HepG2 (cell line): ENCODE measurements around the gene ARHGEF38. TPM values are rescaled to one million over a fixed set of nuclear protein-coding genes. Genes with fewer than 3 reads are reported as not detected.

Experiments
- ATAC-seq: fragments of 200-7000 bp; cut with Tn5 transposase; 3 replicates; pipeline ENCODE4 v1.9.1; 2020; ENCODE audit warnings: mild to moderate bottlenecking, moderate library complexity
- BruUV-seq: library from RNA; stranded (reverse); fragments of 400-500 nt; replicated peaks from 2 replicates; lab custom pipeline; 2021; lab: Mats Ljungman, UMichigan
- CTCF ChIA-PET: fragments of 300-600 bp; formaldehyde crosslinking; extraction: SDS; loops from one replicate; lab custom pipeline; 2021; ENCODE audit warnings: low total read pairs, inconsistent platforms, low intra/inter-chr PET ratio; lab: Yijun Ruan, JAX
- POLR2A ChIA-PET: fragments of 350-600 bp; sonication (Branson Sonifier 250); formaldehyde crosslinking; loops from one replicate; lab custom pipeline; 2020; ENCODE audit warnings: antibody characterized with exemption, inconsistent platforms; lab: Yijun Ruan, JAX
- DNase-seq: peaks from one replicate; pipeline ENCODE4 v3.0.0-alpha.2; 2015; ENCODE audit warnings: low spot score
- FAIRE-seq: peaks from 3 replicates; lab custom pipeline; 2011; peaks lifted over from hg19 to GRCh38; lab: Jason Lieb, UNC
- H2AFZ ChIP-seq: one replicate; pipeline ENCODE4 v1.6.1; 2011; ENCODE audit warnings: low read length, inconsistent platforms
- H3K27ac ChIP-seq: fragments of 300-600 bp; 3 replicates; pipeline ENCODE4 v1.8.0; 2011; ENCODE audit warnings: mixed run types, mild to moderate bottlenecking, mixed read lengths, low read length, inconsistent platforms; ENCODE audit not compliant: insufficient read depth; ENCODE audit errors: extremely low read length
- H3K27me3 ChIP-seq, 2 experiments: fragments of 200-600 bp in 1 of 2; 2 replicates in 1 of 2; 3 replicates in 1 of 2; pipeline versions ENCODE4 v1.6.0 to v1.8.0; 2011; ENCODE audit warnings: low read length in 2 of 2, mild to moderate bottlenecking in 2 of 2, moderate library complexity in 2 of 2, inconsistent platforms in 1 of 2; ENCODE audit not compliant: insufficient read depth in 2 of 2, control insufficient read depth in 1 of 2
- H3K36me3 ChIP-seq, 2 experiments: fragments of 200-600 bp in 1 of 2; replicated peaks in 1 of 2; 2 replicates in 1 of 2; 3 replicates in 1 of 2; pipeline versions ENCODE4 v1.5.1 to v1.8.0; 2011; ENCODE audit warnings: low read length in 2 of 2, inconsistent platforms in 1 of 2; ENCODE audit not compliant: insufficient read depth in 2 of 2, control insufficient read depth in 1 of 2
- H3K4me1 ChIP-seq: 2 replicates; pipeline ENCODE4 v1.5.1; 2012; ENCODE audit warnings: low read length, inconsistent platforms; ENCODE audit not compliant: insufficient read depth
- H3K4me2 ChIP-seq: 2 replicates; pipeline ENCODE4 v1.6.0; 2011; ENCODE audit warnings: low read depth, low read length, inconsistent platforms
- H3K4me3 ChIP-seq, 3 experiments: fragments of 200-600 bp in 1 of 3; sonication (generic), shearing (Covaris generic) in 1 of 3; replicated peaks in 1 of 3; 2 replicates each; pipeline ENCODE4 v1.5.1; 2011 to 2016; ENCODE audit warnings: low read length in 3 of 3, inconsistent platforms in 2 of 3, low read depth in 2 of 3, mild to moderate bottlenecking in 2 of 3, control low read depth in 1 of 3, mixed read lengths in 1 of 3; ENCODE audit not compliant: insufficient read depth in 1 of 3
- H3K79me2 ChIP-seq: one replicate; pipeline ENCODE4 v1.6.1; 2011; ENCODE audit warnings: low read length, inconsistent platforms; ENCODE audit not compliant: insufficient read depth
- H3K9ac ChIP-seq: 2 replicates; pipeline ENCODE4 v1.6.0; 2011; ENCODE audit warnings: mild to moderate bottlenecking, low read depth, low read length, inconsistent platforms; ENCODE audit not compliant: insufficient read depth
- H3K9me3 ChIP-seq: 2 replicates; pipeline ENCODE4 v1.5.1; 2012; ENCODE audit warnings: mild to moderate bottlenecking, low read length
- H4K20me1 ChIP-seq: 2 replicates; pipeline ENCODE4 v1.6.0; 2011; ENCODE audit warnings: inconsistent platforms, mild to moderate bottlenecking, low read length, moderate library complexity; ENCODE audit not compliant: insufficient read depth
- ARNT ChIP-seq: fragments of 450-650 bp; IDR thresholded peaks from 2 replicates; pipeline ENCODE4 v1.6.1; 2017
- CEBPG ChIP-seq: IDR thresholded peaks from 2 replicates; pipeline ENCODE4 v1.6.1; 2016
- GATAD1 ChIP-seq: IDR thresholded peaks from 2 replicates; pipeline ENCODE4 v1.6.1; 2016; ENCODE audit warnings: missing genetic modification reagents, missing compliant biosample characterization
- GATAD2A ChIP-seq: IDR thresholded peaks from 2 replicates; pipeline ENCODE4 v1.6.1; 2016
- HMGA1 ChIP-seq: sonication (generic); formaldehyde crosslinking; conservative IDR thresholded peaks from 2 replicates; pipeline ENCODE4 v1.4.0; 2020; ENCODE audit warnings: missing genetic modification reagents
- NFYC ChIP-seq: IDR thresholded peaks from 2 replicates; pipeline ENCODE4 v1.6.1; 2016; ENCODE audit warnings: missing genetic modification reagents, missing compliant biosample characterization
- SOX6 ChIP-seq, 2 experiments: fragments of 450-650 bp in 1 of 2; sonication (generic) in 1 of 2; formaldehyde crosslinking in 1 of 2; IDR thresholded peaks; 2 replicates each; pipeline versions ENCODE4 v1.4.0 to v1.6.1; 2017 to 2020; ENCODE audit warnings: antibody characterized with exemption in 1 of 2, mild to moderate bottlenecking in 1 of 2, missing genetic modification reagents in 1 of 2
- SRF ChIP-seq: IDR thresholded peaks from 2 replicates; pipeline ENCODE4 v1.6.1; 2011; ENCODE audit warnings: mild to moderate bottlenecking, low read depth, low read length, moderate library complexity
- ZC3H13 ChIP-seq: sonication (generic); formaldehyde crosslinking; IDR thresholded peaks from 2 replicates; pipeline ENCODE4 v1.8.1; 2023; ENCODE audit warnings: mild to moderate bottlenecking, missing genetic modification reagents, moderate library complexity
- ZFP41 ChIP-seq: sonication (generic); formaldehyde crosslinking; IDR thresholded peaks from 2 replicates; pipeline ENCODE4 v1.4.0; 2020; ENCODE audit warnings: mild to moderate bottlenecking, missing genetic modification reagents, borderline replicate concordance
- ZNF460 ChIP-seq: sonication (generic); formaldehyde crosslinking; IDR thresholded peaks from 2 replicates; pipeline ENCODE4 v1.5.1; 2020; ENCODE audit warnings: missing genetic modification reagents, mild to moderate bottlenecking, borderline replicate concordance
- ZNF513 ChIP-seq: sonication (generic); formaldehyde crosslinking; conservative IDR thresholded peaks from 2 replicates; pipeline ENCODE4 v1.5.0; 2020; ENCODE audit warnings: missing genetic modification reagents
- ZNF761 ChIP-seq: sonication (generic); formaldehyde crosslinking; conservative IDR thresholded peaks from 2 replicates; pipeline ENCODE4 v1.4.0; 2020; ENCODE audit warnings: mild to moderate bottlenecking, missing genetic modification reagents
- WGBS: methylation state at CpG from one replicate; pipeline ENCODE4 v1.1.6; 2017; ENCODE audit warnings: low lambda C conversion rate; 5-methylcytosine and 5-hydroxymethylcytosine counted together
- in situ Hi-C: cut with HindIII; loops from 2 replicates; pipeline ENCODE4 v1.10.0; 2017; ENCODE audit warnings: low pct_unique_long_range_greater_than_20kb; ENCODE audit not compliant: extremely low pct_ligation_motif_present
- intact Hi-C: fragments of 100-400 bp; cut with micrococcal nuclease; formaldehyde crosslinking; loops from one replicate; pipeline ENCODE4 v1.10.0; 2022; ENCODE audit not compliant: unreplicated experiment
- polyA plus RNA-seq, 8 experiments: library from polyadenylated mRNA; depleted of rRNA in 3 of 8; stranded (reverse) in 7 of 8; unstranded in 1 of 8; fragments of >200 nt; fragmentation: Illumina TruSeq in 4 of 8; extraction: Trizol in 4 of 8; gene quantifications; 2 replicates each; pipeline versions ENCODE4 v1.2.1 to v1.2.3, GENCODE V29; 2011 to 2016; ENCODE audit warnings: low read depth in 4 of 8, missing spikeins in 1 of 8, mixed read lengths in 1 of 8; ENCODE audit not compliant: insufficient read depth in 1 of 8
- total RNA-seq, 5 experiments: library from RNA; depleted of rRNA; stranded (reverse); fragments of >200 nt; fragmentation: Illumina TruSeq; extraction: Trizol; gene quantifications; 2 replicates each; pipeline ENCODE4 v1.2.3, GENCODE V29; 2016; ENCODE audit warnings: low read depth in 1 of 5
- TF ChIP-seq, protein P1 (sequence below), 2 experiments: sonication (generic) in 1 of 2; formaldehyde crosslinking in 1 of 2; IDR thresholded peaks; 2 replicates each; pipeline versions ENCODE4 v1.6.1 to v1.9.0; 2014 to 2022; ENCODE audit warnings: antibody characterized with exemption in 1 of 2, borderline replicate concordance in 1 of 2, inconsistent platforms in 1 of 2, low read depth in 1 of 2, missing genetic modification reagents in 1 of 2
- TF ChIP-seq, protein P2 (sequence below): sonication (generic); formaldehyde crosslinking; conservative IDR thresholded peaks from 2 replicates; pipeline ENCODE4 v1.8.0; 2022; ENCODE audit warnings: low read depth, missing genetic modification reagents

ARHGEF38 gene
- total and polyA plus RNA-seq, 2 of the 13 experiments (the other 11 are each of a cell fraction or from before 2014, with no cell fraction given) = not detected

GRCh38 chr4:105569866-105570236 is 17.4 kb downstream of the ARHGEF38 start (continued):
- no peak for TF ChIP-seq GATAD1 (CRISPR knock-in tag)
- TF ChIP-seq, all 625 proteins: peak for 0

DNA sequence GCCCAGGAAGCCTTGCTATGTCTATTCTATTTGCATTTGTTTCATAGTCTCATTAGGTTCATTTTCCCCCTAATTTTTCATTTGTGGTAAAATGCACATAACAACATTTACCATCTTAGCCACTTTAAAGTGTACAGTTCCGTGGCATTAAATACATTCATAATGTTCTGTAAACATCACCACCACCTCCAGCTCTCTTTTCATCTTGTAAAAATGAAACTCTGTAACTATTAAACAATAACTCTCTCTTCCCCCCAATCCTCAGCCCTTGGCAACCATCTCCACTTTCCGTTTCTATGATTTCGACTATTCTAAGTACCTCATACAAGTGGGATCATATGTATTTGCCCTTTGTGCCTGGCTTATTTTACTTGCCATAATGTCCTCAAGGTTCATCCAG is 19.9 kb downstream of the ARHGEF38 start:
- 2% methylated on average over 3 of the region's 3 CpGs for WGBS
- DNase-seq (no peak), ATAC-seq (no peak), FAIRE-seq (no peak)
- H3K9ac ChIP-seq = no peak overlapping the region
- H3K79me2 ChIP-seq = no peaks in the 10 kb centered on the region
- no peaks in the 10 kb centered on the region for H4K20me1 ChIP-seq
- no TSS peak for BruUV-seq
- no peak overlapping the region for H2AFZ ChIP-seq
- in situ Hi-C loops = no loop called here
- ChIA-PET POLR2A (no interaction called here), CTCF (no interaction called here)
- no peak overlapping the region for H3K4me2 ChIP-seq
- intact Hi-C loops = no loop called here
- no peak overlapping the region for H3K4me3 ChIP-seq
- H3K27me3 ChIP-seq = no peaks in the 10 kb centered on the region; a peak in 1 of 5 replicates
- no peaks in the 10 kb centered on the region for H3K4me1 ChIP-seq
- H3K9me3 ChIP-seq = no peaks in the 10 kb centered on the region
- H3K36me3 ChIP-seq = no peaks in the 10 kb centered on the region
- H3K27ac ChIP-seq = no peak overlapping the region
- TF ChIP-seq ZC3H13 (CRISPR knock-in tag) = no peak
- no peak for TF ChIP-seq ARNT
- no peak for TF ChIP-seq GATAD2A (CRISPR knock-in tag)
- TF ChIP-seq ZNF761 = no peak
- TF ChIP-seq, protein P1, sequence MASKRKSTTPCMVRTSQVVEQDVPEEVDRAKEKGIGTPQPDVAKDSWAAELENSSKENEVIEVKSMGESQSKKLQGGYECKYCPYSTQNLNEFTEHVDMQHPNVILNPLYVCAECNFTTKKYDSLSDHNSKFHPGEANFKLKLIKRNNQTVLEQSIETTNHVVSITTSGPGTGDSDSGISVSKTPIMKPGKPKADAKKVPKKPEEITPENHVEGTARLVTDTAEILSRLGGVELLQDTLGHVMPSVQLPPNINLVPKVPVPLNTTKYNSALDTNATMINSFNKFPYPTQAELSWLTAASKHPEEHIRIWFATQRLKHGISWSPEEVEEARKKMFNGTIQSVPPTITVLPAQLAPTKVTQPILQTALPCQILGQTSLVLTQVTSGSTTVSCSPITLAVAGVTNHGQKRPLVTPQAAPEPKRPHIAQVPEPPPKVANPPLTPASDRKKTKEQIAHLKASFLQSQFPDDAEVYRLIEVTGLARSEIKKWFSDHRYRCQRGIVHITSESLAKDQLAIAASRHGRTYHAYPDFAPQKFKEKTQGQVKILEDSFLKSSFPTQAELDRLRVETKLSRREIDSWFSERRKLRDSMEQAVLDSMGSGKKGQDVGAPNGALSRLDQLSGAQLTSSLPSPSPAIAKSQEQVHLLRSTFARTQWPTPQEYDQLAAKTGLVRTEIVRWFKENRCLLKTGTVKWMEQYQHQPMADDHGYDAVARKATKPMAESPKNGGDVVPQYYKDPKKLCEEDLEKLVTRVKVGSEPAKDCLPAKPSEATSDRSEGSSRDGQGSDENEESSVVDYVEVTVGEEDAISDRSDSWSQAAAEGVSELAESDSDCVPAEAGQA (IDR thresholded peaks at IDR 0.05; ENCODE audit: low read depth) = no peak
- TF ChIP-seq, protein P1 (CRISPR knock-in tag; IDR thresholded peaks at IDR 0.05; ENCODE audit: borderline replicate concordance) = no peak
- TF ChIP-seq SOX6 (IDR thresholded peaks at IDR 0.05) = no peak
- no peak for TF ChIP-seq SOX6 (CRISPR knock-in tag; IDR thresholded peaks at IDR 0.05)
- no peak for TF ChIP-seq NFYC (CRISPR knock-in tag)
- no peak for TF ChIP-seq HMGA1 (CRISPR knock-in tag)
- no peak for TF ChIP-seq ZFP41 (CRISPR knock-in tag)
- TF ChIP-seq CEBPG (CRISPR knock-in tag) = no peak
- TF ChIP-seq SRF = no peak
- TF ChIP-seq, protein P2, sequence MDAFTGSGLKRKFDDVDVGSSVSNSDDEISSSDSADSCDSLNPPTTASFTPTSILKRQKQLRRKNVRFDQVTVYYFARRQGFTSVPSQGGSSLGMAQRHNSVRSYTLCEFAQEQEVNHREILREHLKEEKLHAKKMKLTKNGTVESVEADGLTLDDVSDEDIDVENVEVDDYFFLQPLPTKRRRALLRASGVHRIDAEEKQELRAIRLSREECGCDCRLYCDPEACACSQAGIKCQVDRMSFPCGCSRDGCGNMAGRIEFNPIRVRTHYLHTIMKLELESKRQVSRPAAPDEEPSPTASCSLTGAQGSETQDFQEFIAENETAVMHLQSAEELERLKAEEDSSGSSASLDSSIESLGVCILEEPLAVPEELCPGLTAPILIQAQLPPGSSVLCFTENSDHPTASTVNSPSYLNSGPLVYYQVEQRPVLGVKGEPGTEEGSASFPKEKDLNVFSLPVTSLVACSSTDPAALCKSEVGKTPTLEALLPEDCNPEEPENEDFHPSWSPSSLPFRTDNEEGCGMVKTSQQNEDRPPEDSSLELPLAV = no peak
- TF ChIP-seq ZNF513 (CRISPR knock-in tag) = no peak
- TF ChIP-seq ZNF460 (CRISPR knock-in tag) = no peak
